DND-41 (cell line): ENCODE data around the gene TUBGCP5.

Source experiments
- CTCF ChIP-seq: IDR thresholded peaks from 2 replicates; pipeline ENCODE4 v1.5.1; 2012; ENCODE audit warnings: borderline replicate concordance, low read length, moderate library complexity, mild to moderate bottlenecking; ENCODE audit not compliant: poor library complexity, severe bottlenecking; ENCODE audit errors: extremely low read depth
- EZH2 ChIP-seq: IDR thresholded peaks from 3 replicates; pipeline ENCODE4 v1.6.1; 2012; ENCODE audit warnings: borderline replicate concordance, low read depth, mild to moderate bottlenecking, moderate library complexity, low read length, inconsistent platforms; ENCODE audit not compliant: severe bottlenecking

GRCh38 chr15:22963641-22964040 lies 75.7 kb downstream of the TUBGCP5 start:
- TF ChIP-seq EZH2: no peak
- no peak for TF ChIP-seq CTCF
